Fibroblast of lung (primary cell): ENCODE results near the gene TLR2.

Source experiments
- EZH2 ChIP-seq: IDR thresholded peaks from 2 replicates; pipeline ENCODE4 v1.5.1; 2012; ENCODE audit warnings: low read length, control low read depth, mild to moderate bottlenecking; ENCODE audit errors: missing control alignments
- TF ChIP-seq, protein P1 (sequence below), 2 donors: IDR thresholded peaks in 1 of 2; conservative IDR thresholded peaks in 1 of 2; 1 replicate in 1 of 2; 2 replicates in 1 of 2; pipeline ENCODE4 v1.5.1; 2011 to 2012; ENCODE audit warnings: low read length in 2 of 2, control low read depth in 1 of 2, inconsistent platforms in 1 of 2, low read depth in 1 of 2, mild to moderate bottlenecking in 1 of 2

- TF ChIP-seq, protein P1, sequence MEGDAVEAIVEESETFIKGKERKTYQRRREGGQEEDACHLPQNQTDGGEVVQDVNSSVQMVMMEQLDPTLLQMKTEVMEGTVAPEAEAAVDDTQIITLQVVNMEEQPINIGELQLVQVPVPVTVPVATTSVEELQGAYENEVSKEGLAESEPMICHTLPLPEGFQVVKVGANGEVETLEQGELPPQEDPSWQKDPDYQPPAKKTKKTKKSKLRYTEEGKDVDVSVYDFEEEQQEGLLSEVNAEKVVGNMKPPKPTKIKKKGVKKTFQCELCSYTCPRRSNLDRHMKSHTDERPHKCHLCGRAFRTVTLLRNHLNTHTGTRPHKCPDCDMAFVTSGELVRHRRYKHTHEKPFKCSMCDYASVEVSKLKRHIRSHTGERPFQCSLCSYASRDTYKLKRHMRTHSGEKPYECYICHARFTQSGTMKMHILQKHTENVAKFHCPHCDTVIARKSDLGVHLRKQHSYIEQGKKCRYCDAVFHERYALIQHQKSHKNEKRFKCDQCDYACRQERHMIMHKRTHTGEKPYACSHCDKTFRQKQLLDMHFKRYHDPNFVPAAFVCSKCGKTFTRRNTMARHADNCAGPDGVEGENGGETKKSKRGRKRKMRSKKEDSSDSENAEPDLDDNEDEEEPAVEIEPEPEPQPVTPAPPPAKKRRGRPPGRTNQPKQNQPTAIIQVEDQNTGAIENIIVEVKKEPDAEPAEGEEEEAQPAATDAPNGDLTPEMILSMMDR (conservative IDR thresholded peaks at IDR 0.05 in 1 of 2, IDR thresholded peaks at IDR 0.05 in 1 of 2; ENCODE audit: low read depth in 1 of 2, low read length in 2 of 2): no peak
- TF ChIP-seq EZH2: no peak
Measured at GRCh38 chr4:153705743-153706468, 21.8 kb downstream of the TLR2 start.
